Measurements from ENCODE around the gene SULT1A1.

DNA sequence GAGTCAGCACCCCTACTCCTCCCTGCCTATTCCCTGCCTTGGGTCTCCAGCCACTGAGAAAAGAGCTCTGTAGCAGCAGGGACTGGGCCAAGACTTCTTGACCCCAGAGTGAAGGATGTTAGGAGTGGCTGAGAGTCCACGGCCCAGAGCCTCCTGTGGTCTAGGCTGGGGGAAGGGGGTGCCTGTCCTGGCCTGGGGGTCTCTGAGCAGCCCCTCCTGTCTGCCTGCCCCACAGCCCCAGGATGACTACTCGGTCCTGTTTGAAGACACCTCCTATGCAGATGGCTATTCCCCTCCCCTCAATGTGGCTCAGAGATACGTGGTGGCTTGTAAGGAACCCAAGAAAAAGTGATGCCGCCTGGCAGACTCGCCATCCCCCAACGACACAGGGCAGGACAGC, 18.5 kb downstream of the SULT1A1 start:
- TF ChIP-seq, protein P1, sequence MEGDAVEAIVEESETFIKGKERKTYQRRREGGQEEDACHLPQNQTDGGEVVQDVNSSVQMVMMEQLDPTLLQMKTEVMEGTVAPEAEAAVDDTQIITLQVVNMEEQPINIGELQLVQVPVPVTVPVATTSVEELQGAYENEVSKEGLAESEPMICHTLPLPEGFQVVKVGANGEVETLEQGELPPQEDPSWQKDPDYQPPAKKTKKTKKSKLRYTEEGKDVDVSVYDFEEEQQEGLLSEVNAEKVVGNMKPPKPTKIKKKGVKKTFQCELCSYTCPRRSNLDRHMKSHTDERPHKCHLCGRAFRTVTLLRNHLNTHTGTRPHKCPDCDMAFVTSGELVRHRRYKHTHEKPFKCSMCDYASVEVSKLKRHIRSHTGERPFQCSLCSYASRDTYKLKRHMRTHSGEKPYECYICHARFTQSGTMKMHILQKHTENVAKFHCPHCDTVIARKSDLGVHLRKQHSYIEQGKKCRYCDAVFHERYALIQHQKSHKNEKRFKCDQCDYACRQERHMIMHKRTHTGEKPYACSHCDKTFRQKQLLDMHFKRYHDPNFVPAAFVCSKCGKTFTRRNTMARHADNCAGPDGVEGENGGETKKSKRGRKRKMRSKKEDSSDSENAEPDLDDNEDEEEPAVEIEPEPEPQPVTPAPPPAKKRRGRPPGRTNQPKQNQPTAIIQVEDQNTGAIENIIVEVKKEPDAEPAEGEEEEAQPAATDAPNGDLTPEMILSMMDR (CRISPR knock-in tag; IDR thresholded peaks at IDR 0.05): no peak
- TF ChIP-seq ZBTB1 (CRISPR knock-in tag; IDR thresholded peaks at IDR 0.05; ENCODE audit: borderline replicate concordance): no peak
- no peak for TF ChIP-seq NCOA1 (CRISPR knock-in tag; IDR thresholded peaks at IDR 0.05)
- no peak for TF ChIP-seq TCF7 (IDR thresholded peaks at IDR 0.05; ENCODE audit: low read depth)
